ENCODE data around the gene NUDT13.
A peak's percentile ranks its signal among the peaks of the same experiment; 100 is the strongest.

The NUDT13 gene

GRCh38 chr10:73163096-73163495, 52.8 kb downstream of the NUDT13 start:
- no peak for DNase-seq (ENCODE audit: low read depth)

- no peak for DNase-seq (ENCODE audit: low read depth)
Observed at GRCh38 chr10:73166972-73167371, 56.7 kb downstream of the NUDT13 start.

GRCh38 chr10:73167458-73167782, 57.2 kb downstream of the NUDT13 start:
- DNase-seq (ENCODE audit: low read depth), result no peak

GRCh38 chr10:73167783-73168464, 57.7 kb downstream of the NUDT13 start, which contains the start of the genes ECD and FAM149B1:
Gene ECD, minus strand, starts transcription at chr10:73168008. Its CDS starts 4,071 bp downstream, at chr10:73163937.
Gene FAM149B1, plus strand, starts transcription at chr10:73168119. Its CDS starts 221 bp downstream, at chr10:73168340.
- peak; percentile 86 for DNase-seq (ENCODE audit: low read depth)

- DNase-seq (ENCODE audit: low read depth), result no peak
Observed at GRCh38 chr10:73168465-73168803, 58.2 kb downstream of the NUDT13 start.

- no peak for DNase-seq (ENCODE audit: low read depth)
Observed at GRCh38 chr10:73169320-73169719, 59.1 kb downstream of the NUDT13 start.

GRCh38 chr10:73172867-73173266, 62.6 kb downstream of the NUDT13 start:
- DNase-seq (ENCODE audit: low read depth), result no peak

- no peak for DNase-seq (ENCODE audit: low read depth)
Observed at GRCh38 chr10:73174148-73174925, 64.1 kb downstream of the NUDT13 start.
